Measurements from ENCODE around the gene FDPS. TPM values are rescaled to one million over a fixed set of nuclear protein-coding genes. Genes with fewer than 3 reads are reported as not detected.

Gene FDPS
- total RNA-seq, 1 experiment from 2014 or later: 449 TPM

GRCh38 chr1:155277070-155277901 is 31.4 kb upstream of the FDPS start, which contains the start of gene HCN3:
HCN3 (plus strand) TSS chr1:155277463; CDS start chr1:155277591, 128 bp downstream.
- TF ChIP-seq EZH2 (IDR thresholded peaks at IDR 0.05; ENCODE audit: borderline replicate concordance, low read depth, low read length, poor library complexity, severe bottlenecking): no peak
- TF ChIP-seq, protein P1, sequence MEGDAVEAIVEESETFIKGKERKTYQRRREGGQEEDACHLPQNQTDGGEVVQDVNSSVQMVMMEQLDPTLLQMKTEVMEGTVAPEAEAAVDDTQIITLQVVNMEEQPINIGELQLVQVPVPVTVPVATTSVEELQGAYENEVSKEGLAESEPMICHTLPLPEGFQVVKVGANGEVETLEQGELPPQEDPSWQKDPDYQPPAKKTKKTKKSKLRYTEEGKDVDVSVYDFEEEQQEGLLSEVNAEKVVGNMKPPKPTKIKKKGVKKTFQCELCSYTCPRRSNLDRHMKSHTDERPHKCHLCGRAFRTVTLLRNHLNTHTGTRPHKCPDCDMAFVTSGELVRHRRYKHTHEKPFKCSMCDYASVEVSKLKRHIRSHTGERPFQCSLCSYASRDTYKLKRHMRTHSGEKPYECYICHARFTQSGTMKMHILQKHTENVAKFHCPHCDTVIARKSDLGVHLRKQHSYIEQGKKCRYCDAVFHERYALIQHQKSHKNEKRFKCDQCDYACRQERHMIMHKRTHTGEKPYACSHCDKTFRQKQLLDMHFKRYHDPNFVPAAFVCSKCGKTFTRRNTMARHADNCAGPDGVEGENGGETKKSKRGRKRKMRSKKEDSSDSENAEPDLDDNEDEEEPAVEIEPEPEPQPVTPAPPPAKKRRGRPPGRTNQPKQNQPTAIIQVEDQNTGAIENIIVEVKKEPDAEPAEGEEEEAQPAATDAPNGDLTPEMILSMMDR (conservative IDR thresholded peaks at IDR 0.05; ENCODE audit: low read depth, low read length): peak; percentile 60

DNA sequence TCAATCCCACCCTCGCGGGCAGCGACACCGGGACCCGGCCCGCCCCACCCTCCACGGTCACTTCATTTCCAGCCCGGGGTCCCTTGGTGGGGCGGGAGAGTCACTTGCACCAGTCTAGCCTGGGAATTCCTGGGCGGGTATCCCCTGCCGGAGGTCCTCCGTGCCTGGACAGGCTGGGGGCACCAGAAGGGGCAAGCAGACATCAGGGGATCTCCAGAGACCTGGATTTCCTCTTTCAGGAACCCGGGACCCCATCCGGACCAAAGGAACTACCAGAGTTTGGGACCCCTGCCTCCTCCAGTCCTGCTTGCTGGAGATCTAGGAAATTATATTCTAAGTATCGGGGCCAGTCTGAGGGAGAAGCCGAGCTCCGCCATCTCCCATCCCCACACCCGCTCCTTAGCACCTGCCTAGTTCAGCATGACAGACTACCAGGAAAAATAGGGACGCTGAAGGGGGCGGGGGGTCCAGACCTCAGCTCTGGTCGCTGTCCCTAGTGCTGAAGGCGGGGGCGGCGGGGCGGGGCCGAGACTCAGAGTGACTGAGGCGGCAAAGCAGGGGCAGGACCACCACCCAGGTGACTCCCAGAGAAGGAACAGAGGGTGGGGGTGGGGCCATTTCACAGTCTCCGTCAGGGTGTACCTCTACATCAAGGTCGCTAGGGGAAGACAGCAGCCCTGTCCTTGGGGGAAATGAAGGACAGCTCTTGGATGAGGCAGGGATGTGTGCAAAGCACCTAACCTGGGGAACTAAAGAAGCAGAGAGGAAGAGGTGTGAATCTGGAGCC is 30.6 kb upstream of the FDPS start:
- Histone ChIP-seq H3K27ac (ENCODE audit: low read depth, low read length, poor library complexity, severe bottlenecking) (no peak overlapping the region), H3K36me3 (ENCODE audit: insufficient read depth, low read length, poor library complexity, severe bottlenecking) (no peaks in the 10 kb centered on the region), H3K27me3 (replicated peaks; ENCODE audit: insufficient read depth, low read depth, low read length, poor library complexity) (no peaks in the 10 kb centered on the region), H3K9me3 (ENCODE audit: low read depth, low read length, poor library complexity, severe bottlenecking) (no peaks in the 10 kb centered on the region), H3K4me1 (ENCODE audit: insufficient read depth, low read length, poor library complexity, severe bottlenecking) (peaks cover 21% of the 10 kb centered on the region), H3K4me3 (ENCODE audit: low read depth, low read length, poor library complexity, severe bottlenecking) (peak overlapping the region; percentile 73)
- TF ChIP-seq, protein P1 (conservative IDR thresholded peaks at IDR 0.05; ENCODE audit: low read depth, low read length): peak; percentile 39; the same call in 1 of the 2 replicates
- no peak for TF ChIP-seq EZH2 (IDR thresholded peaks at IDR 0.05; ENCODE audit: borderline replicate concordance, low read depth, low read length, poor library complexity, severe bottlenecking)
- peak; percentile 64 for DNase-seq (ENCODE audit: low spot score)
- intact Hi-C loops (cut with micrococcal nuclease; ENCODE audit: unreplicated experiment): loop anchor here (1.0 to 2.0 kb wide), 3 partner anchors 28 to 51 kb away; no protein-coding TSS in a partner anchor
- ChIA-PET POLR2A (ENCODE audit: low non-redundant PET) (no interaction called here), CTCF (no interaction called here)
- no TSS peak for BruUV-seq (replicated peaks)

More at GRCh38 chr1:155277070-155277901, 31.4 kb upstream of the FDPS start, which contains the start of gene HCN3:
- Histone ChIP-seq H3K9me3 (ENCODE audit: low read depth, low read length, poor library complexity, severe bottlenecking) (no peaks in the 10 kb centered on the region), H3K27ac (ENCODE audit: low read depth, low read length, poor library complexity, severe bottlenecking) (peak within 1 kb of the TSS; percentile 48), H3K4me1 (ENCODE audit: insufficient read depth, low read length, poor library complexity, severe bottlenecking) (peaks cover 22% of the 10 kb centered on the region), H3K4me3 (ENCODE audit: low read depth, low read length, poor library complexity, severe bottlenecking) (peak within 1 kb of the TSS; percentile 73), H3K36me3 (ENCODE audit: insufficient read depth, low read length, poor library complexity, severe bottlenecking) (no peaks in the 10 kb centered on the region), H3K27me3 (replicated peaks; ENCODE audit: insufficient read depth, low read depth, low read length, poor library complexity) (no peaks in the 10 kb centered on the region)
- ChIA-PET CTCF (interaction anchor here (0.7 to 1.0 kb wide), 2 partner anchors 14 to 27 kb away, joined by 3 to 4 read pairs; no protein-coding TSS in a partner anchor), POLR2A (ENCODE audit: low non-redundant PET) (interaction anchor here (0.6 kb wide), 1 partner anchor 274 kb away, joined by 9 read pairs; no protein-coding TSS in a partner anchor)
- no TSS peak for BruUV-seq (replicated peaks)
- intact Hi-C loops (cut with micrococcal nuclease; ENCODE audit: unreplicated experiment): loop anchor here (1.0 to 2.0 kb wide), 3 partner anchors 27 to 50 kb away; no protein-coding TSS in a partner anchor
- DNase-seq (ENCODE audit: low spot score): peak; percentile 98

DNA sequence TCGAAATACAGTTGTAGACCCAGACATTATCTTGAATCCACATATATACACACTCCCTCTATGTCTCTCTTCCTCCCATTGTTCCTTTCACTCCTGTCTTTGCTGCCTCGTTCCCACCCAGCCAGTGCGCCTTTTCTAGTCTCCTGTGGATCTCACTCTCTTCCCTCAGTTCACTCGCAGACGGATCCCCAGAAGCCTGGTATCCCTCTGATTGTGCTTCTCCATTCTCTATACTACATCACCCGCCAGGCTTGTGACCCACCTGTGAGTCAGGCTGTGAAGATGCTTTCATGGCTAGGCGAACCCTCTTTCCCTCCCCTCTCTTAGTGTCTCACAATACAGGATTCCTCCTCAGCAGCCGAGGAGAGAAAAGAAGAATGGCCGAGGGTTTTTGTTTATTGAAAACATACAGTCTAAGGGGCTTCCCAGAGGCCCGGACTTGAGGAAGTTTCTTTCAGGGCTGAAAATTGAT is 29.9 kb upstream of the FDPS start:
- H3K27ac ChIP-seq (ENCODE audit: low read depth, low read length, poor library complexity, severe bottlenecking): no peak overlapping the region
- no peaks in the 10 kb centered on the region for H3K27me3 ChIP-seq (replicated peaks; ENCODE audit: insufficient read depth, low read depth, low read length, poor library complexity)
- no peak for TF ChIP-seq EZH2 (IDR thresholded peaks at IDR 0.05; ENCODE audit: borderline replicate concordance, low read depth, low read length, poor library complexity, severe bottlenecking)
- TF ChIP-seq, protein P1 (conservative IDR thresholded peaks at IDR 0.05; ENCODE audit: low read depth, low read length): no peak
- H3K36me3 ChIP-seq (ENCODE audit: insufficient read depth, low read length, poor library complexity, severe bottlenecking): no peaks in the 10 kb centered on the region
- ChIA-PET POLR2A (ENCODE audit: low non-redundant PET) (no interaction called here), CTCF (no interaction called here)
- no peaks in the 10 kb centered on the region for H3K9me3 ChIP-seq (ENCODE audit: low read depth, low read length, poor library complexity, severe bottlenecking)
- peak overlapping the region; percentile 73 for H3K4me3 ChIP-seq (ENCODE audit: low read depth, low read length, poor library complexity, severe bottlenecking)
- H3K4me1 ChIP-seq (ENCODE audit: insufficient read depth, low read length, poor library complexity, severe bottlenecking): peaks cover 19% of the 10 kb centered on the region
- BruUV-seq (replicated peaks): no TSS peak
- intact Hi-C loops (cut with micrococcal nuclease; ENCODE audit: unreplicated experiment): no loop called here
- DNase-seq (ENCODE audit: low spot score): no peak
